Keratinocyte (primary cell): ENCODE measurements around the gene CEACAM8. TPM values are rescaled to one million over a fixed set of nuclear protein-coding genes. Genes with fewer than 3 reads are reported as not detected.

Experiments
- DNase-seq: peaks from one replicate; pipeline ENCODE4 v3.0.0-alpha.2; 2011; ENCODE audit warnings: low read depth, missing footprints, low spot score
- FAIRE-seq: peaks from 2 replicates; lab custom pipeline; 2011; peaks lifted over from hg19 to GRCh38; lab: Jason Lieb, UNC
- H2AFZ ChIP-seq: 2 replicates; pipeline ENCODE4 v1.6.0; 2012; ENCODE audit warnings: low read length, control low read depth, inconsistent platforms; ENCODE audit not compliant: control insufficient read depth
- H3K27ac ChIP-seq: 2 replicates; pipeline ENCODE4 v1.5.1; 2011; ENCODE audit warnings: low read length; ENCODE audit not compliant: control insufficient read depth, insufficient read depth
- H3K27me3 ChIP-seq: 3 replicates; pipeline ENCODE4 v1.6.0; 2011; ENCODE audit warnings: low read length; ENCODE audit not compliant: control insufficient read depth, insufficient read depth; ENCODE audit errors: extremely low read depth
- H3K36me3 ChIP-seq, 2 experiments: 2 replicates in 1 of 2; 3 replicates in 1 of 2; pipeline ENCODE4 v1.5.1; 2011; ENCODE audit warnings: low read length in 2 of 2, mild to moderate bottlenecking in 1 of 2; ENCODE audit not compliant: control insufficient read depth in 2 of 2, insufficient read depth in 2 of 2; ENCODE audit errors: extremely low read depth in 1 of 2
- H3K4me1 ChIP-seq: 3 replicates; pipeline ENCODE4 v1.5.1; 2011; ENCODE audit warnings: low read length; ENCODE audit not compliant: control insufficient read depth, insufficient read depth; ENCODE audit errors: extremely low read depth
- H3K4me2 ChIP-seq: 3 replicates; pipeline ENCODE4 v1.6.0; 2011; ENCODE audit warnings: low read depth, low read length; ENCODE audit not compliant: control insufficient read depth, insufficient read depth; ENCODE audit errors: extremely low read depth
- H3K4me3 ChIP-seq, 3 experiments: fragments of 200-600 bp in 1 of 3; sonication (generic) in 1 of 3; 2 replicates in 2 of 3; 3 replicates in 1 of 3; pipeline ENCODE4 v1.5.1; 2011 to 2016; ENCODE audit warnings: low read length in 3 of 3, mild to moderate bottlenecking in 3 of 3, control low read depth in 2 of 3, inconsistent platforms in 1 of 3, low read depth in 1 of 3, mixed read lengths in 1 of 3, mixed run types in 1 of 3, moderate library complexity in 1 of 3; ENCODE audit not compliant: control insufficient read depth in 2 of 3, insufficient read depth in 2 of 3; ENCODE audit errors: extremely low read depth in 1 of 3
- H3K79me2 ChIP-seq: 2 replicates; pipeline ENCODE4 v1.6.0; 2012; ENCODE audit warnings: low read length; ENCODE audit not compliant: control insufficient read depth, insufficient read depth
- H3K9ac ChIP-seq: 3 replicates; pipeline ENCODE4 v1.6.0; 2011; ENCODE audit warnings: low read length; ENCODE audit not compliant: control insufficient read depth, insufficient read depth; ENCODE audit errors: extremely low read depth
- H3K9me1 ChIP-seq: 3 replicates; pipeline ENCODE4 v1.6.0; 2011; ENCODE audit warnings: low read length; ENCODE audit not compliant: control insufficient read depth, insufficient read depth; ENCODE audit errors: extremely low read depth
- H3K9me3 ChIP-seq: 2 replicates; pipeline ENCODE4 v1.5.1; 2012; ENCODE audit warnings: low read depth, low read length; ENCODE audit not compliant: control insufficient read depth
- H4K20me1 ChIP-seq: 3 replicates; pipeline ENCODE4 v1.6.0; 2011; ENCODE audit warnings: low read length; ENCODE audit not compliant: control insufficient read depth, insufficient read depth; ENCODE audit errors: extremely low read depth
- EZH2 ChIP-seq: IDR thresholded peaks from one replicate; pipeline ENCODE4 v1.6.1; 2012; ENCODE audit warnings: inconsistent platforms, mild to moderate bottlenecking, low read length, moderate library complexity
- dilution Hi-C: fragments of 300-500 bp; cut with MboI; formaldehyde crosslinking; loops from one replicate; pipeline ENCODE4 v1.7.0; 2020; ENCODE audit warnings: low sequenced_read_pairs; ENCODE audit not compliant: extremely low pct_ligation_motif_present
- polyA plus RNA-seq, 5 experiments: library from polyadenylated mRNA; depleted of rRNA in 3 of 5; stranded (reverse) in 3 of 5; stranded (forward) in 1 of 5; unstranded in 1 of 5; fragments of >200 nt; gene quantifications; 1 replicate in 1 of 5; 2 replicates in 3 of 5; 3 replicates in 1 of 5; pipeline versions ENCODE4 v1.2.1 to v1.2.3, GENCODE V29; 2011 to 2012; ENCODE audit warnings: missing spikeins in 2 of 5, low read depth in 1 of 5, low replicate concordance in 1 of 5
- TF ChIP-seq, protein P1 (sequence below), 3 experiments: IDR thresholded peaks in 1 of 3; conservative IDR thresholded peaks in 1 of 3; optimal IDR thresholded peaks in 1 of 3; 2 replicates in 2 of 3; 3 replicates in 1 of 3; pipeline versions ENCODE3 to v1.5.1; 2011; ENCODE audit warnings: low read length in 3 of 3, mild to moderate bottlenecking in 3 of 3, moderate library complexity in 2 of 3, control low read depth in 1 of 3, inconsistent platforms in 1 of 3; ENCODE audit not compliant: insufficient read depth in 2 of 3; ENCODE audit errors: extremely low read depth in 1 of 3

CEACAM8 gene
- polyA plus RNA-seq, 1 donor (not counting 4 experiments of a cell fraction or from before 2014, with no cell fraction given): not detected

DNA sequence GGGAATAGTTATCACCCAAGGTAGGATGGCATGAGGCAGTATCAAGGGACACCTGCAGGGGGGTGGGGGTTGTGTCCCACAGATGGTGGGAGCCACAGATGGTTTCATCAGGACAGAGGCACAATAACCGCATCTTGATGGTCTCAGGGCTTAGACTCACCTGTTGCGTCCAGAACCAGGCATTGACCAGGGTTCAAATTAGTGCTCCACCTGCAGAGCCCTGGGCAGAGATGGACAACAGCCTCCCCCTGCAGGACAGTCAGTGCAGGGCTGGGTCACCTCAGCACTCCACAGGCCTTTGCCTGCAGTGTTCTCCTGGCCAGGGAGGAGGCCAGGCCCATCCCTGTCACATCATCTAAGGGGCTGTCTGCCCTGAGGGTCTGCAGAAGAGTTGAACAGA lies 51.9 kb downstream of the CEACAM8 start:
- no peak overlapping the region for H3K27ac ChIP-seq
- no peak for DNase-seq
- no peaks in the 10 kb centered on the region for H3K9me1 ChIP-seq
- no peak overlapping the region for H3K4me2 ChIP-seq
- no peaks in the 10 kb centered on the region for H3K36me3 ChIP-seq
- TF ChIP-seq, protein P1, sequence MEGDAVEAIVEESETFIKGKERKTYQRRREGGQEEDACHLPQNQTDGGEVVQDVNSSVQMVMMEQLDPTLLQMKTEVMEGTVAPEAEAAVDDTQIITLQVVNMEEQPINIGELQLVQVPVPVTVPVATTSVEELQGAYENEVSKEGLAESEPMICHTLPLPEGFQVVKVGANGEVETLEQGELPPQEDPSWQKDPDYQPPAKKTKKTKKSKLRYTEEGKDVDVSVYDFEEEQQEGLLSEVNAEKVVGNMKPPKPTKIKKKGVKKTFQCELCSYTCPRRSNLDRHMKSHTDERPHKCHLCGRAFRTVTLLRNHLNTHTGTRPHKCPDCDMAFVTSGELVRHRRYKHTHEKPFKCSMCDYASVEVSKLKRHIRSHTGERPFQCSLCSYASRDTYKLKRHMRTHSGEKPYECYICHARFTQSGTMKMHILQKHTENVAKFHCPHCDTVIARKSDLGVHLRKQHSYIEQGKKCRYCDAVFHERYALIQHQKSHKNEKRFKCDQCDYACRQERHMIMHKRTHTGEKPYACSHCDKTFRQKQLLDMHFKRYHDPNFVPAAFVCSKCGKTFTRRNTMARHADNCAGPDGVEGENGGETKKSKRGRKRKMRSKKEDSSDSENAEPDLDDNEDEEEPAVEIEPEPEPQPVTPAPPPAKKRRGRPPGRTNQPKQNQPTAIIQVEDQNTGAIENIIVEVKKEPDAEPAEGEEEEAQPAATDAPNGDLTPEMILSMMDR (optimal IDR thresholded peaks at IDR 0.05 in 1 of 3, IDR thresholded peaks at IDR 0.05 in 1 of 3, conservative IDR thresholded peaks at IDR 0.05 in 1 of 3; ENCODE audit: extremely low read depth in 1 of 3, insufficient read depth in 2 of 3, low read length in 3 of 3): peak in 2 of 3 experiments; percentile 4 to 22
- no peak for TF ChIP-seq EZH2
- no peaks in the 10 kb centered on the region for H3K27me3 ChIP-seq
- dilution Hi-C loops: no loop called here
- H2AFZ ChIP-seq: no peak overlapping the region
- H3K79me2 ChIP-seq: no peaks in the 10 kb centered on the region
- no peaks in the 10 kb centered on the region for H3K4me1 ChIP-seq
- FAIRE-seq: no peak
- H3K9me3 ChIP-seq: no peaks in the 10 kb centered on the region
- H4K20me1 ChIP-seq: no peaks in the 10 kb centered on the region
- no peak overlapping the region for H3K4me3 ChIP-seq
- H3K9ac ChIP-seq: no peak overlapping the region

DNA sequence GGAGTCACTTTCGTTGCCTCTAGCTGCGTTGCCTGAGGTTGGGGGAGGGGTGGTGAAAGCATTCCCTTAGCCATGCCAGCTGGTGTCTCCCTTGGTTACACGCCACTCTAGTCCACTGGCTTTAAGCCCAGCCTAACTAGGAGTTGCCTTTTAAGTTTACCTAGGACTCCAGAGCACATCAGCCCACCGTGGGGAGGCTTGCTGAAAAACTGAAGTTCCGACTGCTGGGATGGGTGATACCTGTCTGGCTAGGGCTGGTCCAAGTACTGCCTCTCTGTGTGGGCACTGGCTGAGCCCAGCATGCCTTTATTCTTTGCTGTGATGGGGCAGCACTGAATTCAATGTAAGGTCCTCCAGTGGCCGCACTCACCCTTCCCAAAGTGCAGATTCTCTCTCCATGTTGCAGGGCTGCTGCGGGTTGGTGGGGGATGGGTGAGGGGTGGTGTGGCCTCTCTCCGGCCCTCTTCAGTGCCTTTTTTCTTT lies 54.6 kb downstream of the CEACAM8 start:
- Histone ChIP-seq H3K9me1 (no peaks in the 10 kb centered on the region), H3K36me3 (no peaks in the 10 kb centered on the region), H3K9me3 (no peaks in the 10 kb centered on the region), H3K4me2 (no peak overlapping the region), H3K27ac (no peak overlapping the region), H4K20me1 (no peaks in the 10 kb centered on the region), H3K27me3 (no peaks in the 10 kb centered on the region), H3K9ac (no peak overlapping the region), H3K4me1 (no peaks in the 10 kb centered on the region), H3K79me2 (no peaks in the 10 kb centered on the region), H3K4me3 (no peak overlapping the region), H2AFZ (no peak overlapping the region)
- DNase-seq (no peak), FAIRE-seq (no peak)
- dilution Hi-C loops: no loop called here
- TF ChIP-seq, protein P1 (optimal IDR thresholded peaks at IDR 0.05 in 1 of 3, IDR thresholded peaks at IDR 0.05 in 1 of 3, conservative IDR thresholded peaks at IDR 0.05 in 1 of 3; ENCODE audit: extremely low read depth in 1 of 3, insufficient read depth in 2 of 3, low read length in 3 of 3): no peak
